ENCODE measurements around the gene PRKCE. TPM values are rescaled to one million over a fixed set of nuclear protein-coding genes. Genes with fewer than 3 reads are reported as not detected.

PRKCE gene
- total and polyA plus RNA-seq, 2 experiments from 2014 or later = 13.2 to 19.2 TPM

GRCh38 chr2:45921921-45922320, 270.4 kb downstream of the PRKCE start:
- TF ChIP-seq CTCF (IDR thresholded peaks at IDR 0.05; ENCODE audit: low read depth, low read length) = no peak
- peak overlapping the region; percentile 25 for H3K27ac ChIP-seq
- no peaks in the 10 kb centered on the region for H3K9me3 ChIP-seq (ENCODE audit: low read depth)
- no peaks in the 10 kb centered on the region for H3K36me3 ChIP-seq
- peaks cover 29% of the 10 kb centered on the region for H3K4me1 ChIP-seq (ENCODE audit: low read depth)
- H3K4me3 ChIP-seq = no peak overlapping the region
- H3K27me3 ChIP-seq = no peaks in the 10 kb centered on the region
- DNase-seq (ENCODE audit: low read depth in 1 of 2, low spot score in 1 of 2) = no peak

- no peak for TF ChIP-seq CTCF (IDR thresholded peaks at IDR 0.05; ENCODE audit: low read depth, low read length)
- Histone ChIP-seq H3K36me3 (no peaks in the 10 kb centered on the region), H3K27ac (peak overlapping the region; percentile 25), H3K9me3 (ENCODE audit: low read depth) (no peaks in the 10 kb centered on the region), H3K27me3 (no peaks in the 10 kb centered on the region), H3K4me1 (ENCODE audit: low read depth) (peaks cover 29% of the 10 kb centered on the region), H3K4me3 (no peak overlapping the region)
- peak; percentile 82 to 90 for DNase-seq (ENCODE audit: low read depth in 1 of 2, low spot score in 1 of 2)
These were observed 271.1 kb downstream of the PRKCE start for GRCh38 chr2:45922577-45922988.

GRCh38 chr2:45923701-45924100, 272.2 kb downstream of the PRKCE start:
- DNase-seq (ENCODE audit: low read depth in 1 of 2, low spot score in 1 of 2) = no peak
- H3K27me3 ChIP-seq = no peaks in the 10 kb centered on the region

GRCh38 chr2:45925026-45925425, 273.6 kb downstream of the PRKCE start:
- no peak for TF ChIP-seq CTCF (IDR thresholded peaks at IDR 0.05; ENCODE audit: low read depth, low read length)
- Histone ChIP-seq H3K4me3 (no peak overlapping the region), H3K9me3 (ENCODE audit: low read depth) (no peaks in the 10 kb centered on the region), H3K27ac (no peak overlapping the region), H3K27me3 (no peaks in the 10 kb centered on the region), H3K4me1 (ENCODE audit: low read depth) (peaks cover 44% of the 10 kb centered on the region), H3K36me3 (no peaks in the 10 kb centered on the region)
- DNase-seq (ENCODE audit: low read depth in 1 of 2, low spot score in 1 of 2) = no peak

More at GRCh38 chr2:45923701-45924100, 272.2 kb downstream of the PRKCE start:
- no peaks in the 10 kb centered on the region for H3K36me3 ChIP-seq
- no peak overlapping the region for H3K27ac ChIP-seq
- TF ChIP-seq CTCF (IDR thresholded peaks at IDR 0.05; ENCODE audit: low read depth, low read length) = no peak
- no peaks in the 10 kb centered on the region for H3K9me3 ChIP-seq (ENCODE audit: low read depth)
- H3K4me3 ChIP-seq = no peak overlapping the region
- peaks cover 37% of the 10 kb centered on the region for H3K4me1 ChIP-seq (ENCODE audit: low read depth)

GRCh38 chr2:45925636-45926366, 274.3 kb downstream of the PRKCE start:
- DNase-seq (ENCODE audit: low read depth in 1 of 2, low spot score in 1 of 2) = peak; percentile 46 to 64
- H3K4me1 ChIP-seq (ENCODE audit: low read depth) = peaks cover 44% of the 10 kb centered on the region
- H3K9me3 ChIP-seq (ENCODE audit: low read depth) = no peaks in the 10 kb centered on the region
- H3K27ac ChIP-seq = no peak overlapping the region
- no peaks in the 10 kb centered on the region for H3K36me3 ChIP-seq
- TF ChIP-seq CTCF (IDR thresholded peaks at IDR 0.05; ENCODE audit: low read depth, low read length) = no peak
- H3K4me3 ChIP-seq = no peak overlapping the region
- no peaks in the 10 kb centered on the region for H3K27me3 ChIP-seq
